ENCODE data around the gene BPIFB4.

Gene BPIFB4

DNA sequence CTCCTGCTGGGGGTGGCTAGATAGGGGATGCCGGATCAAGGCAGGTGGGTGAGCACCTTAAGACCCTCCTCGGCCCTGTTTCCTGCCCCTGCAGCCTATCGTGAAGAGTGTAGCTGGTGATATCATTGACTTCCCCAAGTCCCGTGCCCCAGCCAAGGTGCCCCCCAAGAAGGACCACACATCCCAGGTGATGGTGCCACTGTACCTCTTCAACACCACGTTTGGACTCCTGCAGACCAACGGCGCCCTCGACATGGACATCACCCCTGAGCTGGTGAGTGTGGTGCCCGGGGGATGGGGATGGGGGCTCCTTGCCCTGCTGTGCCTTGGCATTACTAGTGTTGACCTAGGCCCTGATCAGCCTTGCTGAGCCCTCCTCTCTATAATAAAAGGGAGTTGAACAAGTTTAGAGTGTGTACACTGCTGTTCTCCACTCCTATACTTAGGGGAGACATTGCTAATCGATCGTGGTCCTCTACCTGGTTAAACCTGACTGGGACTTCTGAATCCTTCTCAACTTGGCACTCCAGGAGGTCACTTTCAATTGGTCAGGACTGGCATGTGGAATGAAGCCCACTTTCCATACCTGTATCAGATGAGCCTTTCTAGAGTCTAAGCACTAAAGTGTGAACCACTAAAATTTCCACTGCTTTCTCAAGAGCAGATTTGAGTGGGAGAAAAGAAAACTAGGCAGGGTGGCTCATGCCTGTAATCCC lies 14.7 kb upstream of the BPIFB4 start:
- DNase-seq (ENCODE audit: low spot score in 2 of 2) (no peak), ATAC-seq (replicated peaks; ENCODE audit: extremely low read depth, poor library complexity, severe bottlenecking) (no peak)
- Mint-ChIP-seq H3K36me3 (ENCODE audit: insufficient read depth) (no peaks in the 10 kb centered on the region), H3K27me3 (no peaks in the 10 kb centered on the region), H3K9me3 (no peaks in the 10 kb centered on the region), H3K27ac (ENCODE audit: low read depth) (no peak overlapping the region), H3K4me1 (peaks cover 6% of the 10 kb centered on the region), H3K4me3 (no peak overlapping the region)

DNA sequence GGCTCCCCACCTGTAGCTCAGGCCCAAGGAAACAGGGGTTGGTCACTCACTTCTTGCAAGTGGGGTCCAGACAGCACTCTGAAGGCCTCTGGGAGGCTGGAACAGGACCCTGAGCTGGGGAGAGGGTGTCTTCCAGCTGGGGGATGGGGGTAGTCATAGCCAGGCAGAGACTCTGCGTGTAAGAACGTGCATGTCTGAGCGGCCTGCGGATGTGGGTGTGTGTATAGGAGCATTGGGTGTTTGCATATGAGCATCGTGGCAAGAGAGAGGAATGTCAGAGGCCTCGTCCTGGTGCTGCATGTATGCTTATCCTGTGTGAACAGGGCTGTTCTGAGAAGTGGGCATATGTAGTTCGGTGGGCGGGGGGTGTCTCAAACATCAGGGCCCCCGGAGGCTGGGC lies 13.7 kb upstream of the BPIFB4 start:
- no peak for ATAC-seq (replicated peaks; ENCODE audit: extremely low read depth, poor library complexity, severe bottlenecking)

DNA sequence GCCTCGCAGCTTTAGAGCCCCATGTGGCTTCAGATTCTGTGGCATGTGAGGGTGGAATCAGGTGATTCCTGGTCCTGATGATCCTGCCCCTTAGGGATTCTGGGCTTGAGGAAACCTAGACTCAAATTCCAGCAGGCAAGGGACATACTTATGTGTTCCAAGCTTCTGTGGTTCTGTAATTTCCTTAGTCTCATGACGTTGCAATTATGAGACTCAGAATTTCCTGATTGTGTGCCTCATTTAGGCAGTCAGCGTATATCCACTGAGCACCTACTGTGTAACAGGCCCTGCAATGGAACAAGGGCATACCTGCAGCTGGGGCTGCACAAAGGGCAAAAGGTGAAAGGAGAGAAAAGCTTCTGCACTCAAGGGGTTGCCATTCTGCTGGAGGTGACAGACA lies 11.6 kb upstream of the BPIFB4 start:
- H3K4me1 Mint-ChIP-seq, result peaks cover 6% of the 10 kb centered on the region
- ATAC-seq (replicated peaks; ENCODE audit: extremely low read depth, poor library complexity, severe bottlenecking) (no peak), DNase-seq (ENCODE audit: low spot score in 2 of 2) (no peak)
- H3K27ac Mint-ChIP-seq (ENCODE audit: low read depth), result no peak overlapping the region
- H3K27me3 Mint-ChIP-seq, result no peaks in the 10 kb centered on the region
- no peaks in the 10 kb centered on the region for H3K9me3 Mint-ChIP-seq
- no peaks in the 10 kb centered on the region for H3K36me3 Mint-ChIP-seq (ENCODE audit: insufficient read depth)
- no peak overlapping the region for H3K4me3 Mint-ChIP-seq

More for the DNA sequence above, 13.7 kb upstream of the BPIFB4 start:
- H3K27me3 Mint-ChIP-seq, result no peaks in the 10 kb centered on the region
- peaks cover 6% of the 10 kb centered on the region for H3K4me1 Mint-ChIP-seq
- H3K4me3 Mint-ChIP-seq, result no peak overlapping the region
- no peak overlapping the region for H3K27ac Mint-ChIP-seq (ENCODE audit: low read depth)
- no peaks in the 10 kb centered on the region for H3K9me3 Mint-ChIP-seq
- no peak for DNase-seq (ENCODE audit: low spot score in 2 of 2)
- H3K36me3 Mint-ChIP-seq (ENCODE audit: insufficient read depth), result no peaks in the 10 kb centered on the region

DNA sequence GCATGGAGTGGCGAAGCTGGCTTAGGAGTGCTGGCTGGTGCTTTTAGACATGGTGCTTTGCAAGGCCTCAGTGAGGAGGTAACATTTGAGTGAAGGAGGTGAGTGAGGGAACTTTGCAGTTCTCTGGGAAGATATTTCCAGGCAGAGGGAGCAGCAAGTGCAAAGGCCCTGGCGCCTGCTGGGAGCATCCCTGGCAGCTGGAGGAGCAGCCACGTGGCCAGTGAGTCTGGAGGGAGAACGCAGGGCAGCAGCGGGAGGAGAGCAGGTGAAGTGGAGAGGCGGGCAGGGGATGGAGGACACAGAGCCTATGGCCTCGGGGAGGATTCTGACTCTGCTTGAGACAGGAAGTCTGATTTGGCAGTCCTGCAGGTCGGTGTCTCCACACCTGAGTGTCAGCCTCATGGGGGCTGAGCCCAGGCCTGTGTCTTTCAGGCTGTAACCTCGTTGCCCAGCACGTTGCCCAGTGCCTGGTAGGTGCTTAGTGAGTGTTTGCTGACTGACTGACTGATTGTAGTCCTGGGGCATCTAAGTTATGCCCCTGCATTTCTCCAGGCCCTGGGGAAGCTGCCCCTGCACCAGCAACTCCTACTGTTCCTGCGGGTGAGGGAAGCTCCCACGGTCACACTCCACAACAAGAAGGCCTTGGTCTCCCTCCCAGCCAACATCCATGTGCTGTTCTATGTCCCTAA lies 11.0 kb upstream of the BPIFB4 start:
- no peaks in the 10 kb centered on the region for H3K36me3 Mint-ChIP-seq (ENCODE audit: insufficient read depth)
- no peaks in the 10 kb centered on the region for H3K27me3 Mint-ChIP-seq
- DNase-seq (ENCODE audit: low spot score in 2 of 2) (no peak), ATAC-seq (replicated peaks; ENCODE audit: extremely low read depth, poor library complexity, severe bottlenecking) (no peak)
- no peak overlapping the region for H3K27ac Mint-ChIP-seq (ENCODE audit: low read depth)
- peaks cover 6% of the 10 kb centered on the region for H3K4me1 Mint-ChIP-seq
- no peak overlapping the region for H3K4me3 Mint-ChIP-seq
- H3K9me3 Mint-ChIP-seq, result no peaks in the 10 kb centered on the region

DNA sequence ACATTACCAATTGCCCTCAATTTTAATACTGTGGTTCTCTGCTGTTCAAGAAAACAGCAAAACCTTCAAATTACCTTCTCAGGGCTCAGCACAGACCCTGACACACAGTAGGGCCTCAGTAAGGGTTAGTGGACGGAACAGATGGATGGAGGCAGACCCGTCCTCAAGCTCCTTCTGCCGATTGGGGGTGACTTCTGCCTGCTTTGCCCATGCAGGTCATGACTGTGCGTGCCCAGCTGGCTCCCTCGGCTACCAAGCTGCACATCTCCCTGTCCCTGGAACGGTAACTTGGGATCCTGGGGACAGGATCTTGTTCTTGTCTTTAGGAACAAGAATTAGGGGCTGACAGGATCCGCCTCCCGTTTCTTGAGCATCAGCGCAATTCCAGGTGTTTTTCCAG lies 9.8 kb upstream of the BPIFB4 start:
- peaks cover 6% of the 10 kb centered on the region for H3K4me1 Mint-ChIP-seq
- no peaks in the 10 kb centered on the region for H3K27me3 Mint-ChIP-seq
- DNase-seq (ENCODE audit: low spot score in 2 of 2) (no peak), ATAC-seq (replicated peaks; ENCODE audit: extremely low read depth, poor library complexity, severe bottlenecking) (no peak)
- no peaks in the 10 kb centered on the region for H3K9me3 Mint-ChIP-seq
- H3K27ac Mint-ChIP-seq (ENCODE audit: low read depth), result no peak overlapping the region
- H3K36me3 Mint-ChIP-seq (ENCODE audit: insufficient read depth), result no peaks in the 10 kb centered on the region
- no peak overlapping the region for H3K4me3 Mint-ChIP-seq

DNA sequence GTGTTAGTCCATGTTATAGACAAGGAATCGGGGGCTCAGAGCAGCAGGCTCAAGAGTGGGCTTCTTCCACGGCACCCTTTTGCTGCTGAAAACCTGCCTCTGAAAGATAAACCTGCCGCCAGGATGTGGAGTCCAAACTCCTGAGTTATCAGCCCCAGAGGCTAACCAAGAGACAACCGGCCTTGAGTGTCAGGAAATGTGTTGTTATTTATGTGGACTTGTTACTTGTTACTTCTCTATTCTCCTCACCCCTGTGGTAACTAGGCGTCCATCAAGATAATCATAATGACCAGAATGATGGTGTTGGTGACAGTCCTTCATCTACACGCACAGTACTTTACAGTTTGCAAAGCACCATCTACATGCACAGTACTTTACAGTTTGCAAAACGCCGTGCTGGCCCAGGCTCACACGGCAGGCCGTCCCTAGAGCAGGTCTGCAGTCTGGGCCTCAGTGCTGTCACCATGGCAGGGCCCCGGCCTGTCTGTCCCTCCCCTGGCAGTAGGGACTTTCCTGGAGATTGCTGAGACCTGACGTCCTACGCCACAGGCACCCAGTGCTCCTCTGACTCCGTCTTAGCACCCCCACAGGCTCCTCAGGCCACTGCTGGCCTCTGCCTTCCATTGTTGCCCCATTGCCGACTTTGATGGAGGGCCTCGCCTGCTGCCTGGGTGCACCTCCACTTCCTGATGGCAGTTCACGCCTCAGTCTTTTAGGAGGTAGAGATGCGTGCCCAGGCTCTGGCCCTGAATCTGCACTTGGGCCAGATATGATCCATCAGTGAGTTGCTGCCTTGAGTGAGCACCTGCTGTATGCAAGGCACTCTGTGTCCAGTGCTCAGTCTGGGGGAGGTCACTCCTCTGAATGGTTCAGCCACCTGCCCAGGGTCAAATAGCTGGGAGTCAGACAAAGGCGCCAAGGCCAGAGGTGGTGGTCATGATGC lies 9.1 kb upstream of the BPIFB4 start:
- Mint-ChIP-seq H3K27me3 (no peaks in the 10 kb centered on the region), H3K4me3 (no peak overlapping the region), H3K4me1 (peaks cover 9% of the 10 kb centered on the region), H3K36me3 (ENCODE audit: insufficient read depth) (no peaks in the 10 kb centered on the region), H3K27ac (ENCODE audit: low read depth) (no peak overlapping the region), H3K9me3 (no peaks in the 10 kb centered on the region)
- DNase-seq (ENCODE audit: low spot score in 2 of 2), result no peak
- no peak for ATAC-seq (replicated peaks; ENCODE audit: extremely low read depth, poor library complexity, severe bottlenecking)

DNA sequence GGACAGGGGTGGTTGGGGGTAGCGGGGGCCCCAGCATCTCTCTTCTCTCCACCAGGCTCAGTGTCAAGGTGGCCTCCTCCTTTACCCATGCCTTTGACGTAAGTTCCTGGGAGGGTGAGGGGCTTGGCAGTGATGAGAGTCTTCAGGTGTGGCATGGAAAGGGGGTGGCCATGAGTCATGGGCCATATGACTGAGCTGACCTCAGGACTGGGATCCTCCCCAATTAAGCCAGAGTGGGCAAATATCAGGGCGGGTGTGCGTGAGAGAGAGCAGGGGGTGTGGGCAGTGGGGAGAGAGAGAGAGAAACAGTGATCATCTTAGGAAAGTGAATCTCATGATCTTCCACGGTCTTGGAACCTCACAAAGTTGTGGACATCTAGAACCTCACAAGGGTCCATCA lies 8.2 kb upstream of the BPIFB4 start:
- H3K9me3 Mint-ChIP-seq, result no peaks in the 10 kb centered on the region
- no peak overlapping the region for H3K27ac Mint-ChIP-seq (ENCODE audit: low read depth)
- H3K36me3 Mint-ChIP-seq (ENCODE audit: insufficient read depth), result no peaks in the 10 kb centered on the region
- peaks cover 13% of the 10 kb centered on the region for H3K4me1 Mint-ChIP-seq
- DNase-seq (ENCODE audit: low spot score in 2 of 2) (no peak), ATAC-seq (replicated peaks; ENCODE audit: extremely low read depth, poor library complexity, severe bottlenecking) (no peak)
- no peaks in the 10 kb centered on the region for H3K27me3 Mint-ChIP-seq
- H3K4me3 Mint-ChIP-seq, result no peak overlapping the region

DNA sequence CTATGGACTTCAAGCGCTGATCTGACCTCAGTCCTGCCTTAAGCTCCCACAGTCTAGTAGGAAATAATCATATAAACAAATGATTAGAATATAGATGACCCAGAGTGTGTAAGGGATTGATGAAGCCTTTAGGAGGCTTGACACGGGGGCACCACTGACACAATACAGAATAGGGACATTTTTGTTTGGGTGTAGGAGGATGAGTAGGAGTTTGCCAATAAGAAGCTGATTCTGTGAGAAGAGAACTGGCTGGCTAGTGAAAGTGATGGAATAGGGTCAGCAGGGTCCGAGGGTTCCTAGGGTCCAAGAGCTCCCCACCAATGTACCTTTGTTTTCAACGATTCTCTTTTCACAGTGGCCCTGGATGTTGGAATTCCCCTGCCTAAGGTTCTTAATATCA lies 7.1 kb upstream of the BPIFB4 start:
- H3K27me3 Mint-ChIP-seq, result no peaks in the 10 kb centered on the region
- DNase-seq (ENCODE audit: low spot score in 2 of 2), result no peak
- H3K36me3 Mint-ChIP-seq (ENCODE audit: insufficient read depth), result no peaks in the 10 kb centered on the region
- H3K27ac Mint-ChIP-seq (ENCODE audit: low read depth), result no peak overlapping the region
- H3K9me3 Mint-ChIP-seq, result no peaks in the 10 kb centered on the region
- H3K4me1 Mint-ChIP-seq, result peaks cover 13% of the 10 kb centered on the region
- H3K4me3 Mint-ChIP-seq, result no peak overlapping the region
- ATAC-seq (replicated peaks; ENCODE audit: extremely low read depth, poor library complexity, severe bottlenecking), result no peak

DNA sequence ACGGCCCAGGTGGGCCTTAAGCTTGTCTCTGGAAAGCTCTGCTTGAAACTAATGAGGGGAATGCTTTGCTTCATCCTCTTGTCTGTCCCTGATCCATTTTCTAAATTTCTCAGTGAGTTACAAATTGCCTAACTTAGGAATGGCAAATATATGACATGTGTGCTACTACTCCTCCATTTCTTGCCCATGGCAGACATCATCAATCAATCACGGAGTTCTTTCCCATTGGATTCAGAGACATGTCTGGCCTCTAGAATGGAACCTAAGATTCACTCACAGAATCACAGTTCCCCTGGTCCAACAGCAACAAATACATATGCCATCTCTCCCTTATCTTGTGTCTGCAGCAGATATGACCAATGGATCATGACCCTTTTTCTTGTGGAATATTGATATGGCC lies 6.6 kb upstream of the BPIFB4 start:
- DNase-seq (ENCODE audit: low spot score in 2 of 2), result no peak
- no peak overlapping the region for H3K27ac Mint-ChIP-seq (ENCODE audit: low read depth)
- H3K36me3 Mint-ChIP-seq (ENCODE audit: insufficient read depth), result no peaks in the 10 kb centered on the region
- no peak overlapping the region for H3K4me3 Mint-ChIP-seq
- ATAC-seq (replicated peaks; ENCODE audit: extremely low read depth, poor library complexity, severe bottlenecking), result no peak
- no peaks in the 10 kb centered on the region for H3K9me3 Mint-ChIP-seq
- H3K4me1 Mint-ChIP-seq, result peaks cover 13% of the 10 kb centered on the region
- H3K27me3 Mint-ChIP-seq, result no peaks in the 10 kb centered on the region

DNA sequence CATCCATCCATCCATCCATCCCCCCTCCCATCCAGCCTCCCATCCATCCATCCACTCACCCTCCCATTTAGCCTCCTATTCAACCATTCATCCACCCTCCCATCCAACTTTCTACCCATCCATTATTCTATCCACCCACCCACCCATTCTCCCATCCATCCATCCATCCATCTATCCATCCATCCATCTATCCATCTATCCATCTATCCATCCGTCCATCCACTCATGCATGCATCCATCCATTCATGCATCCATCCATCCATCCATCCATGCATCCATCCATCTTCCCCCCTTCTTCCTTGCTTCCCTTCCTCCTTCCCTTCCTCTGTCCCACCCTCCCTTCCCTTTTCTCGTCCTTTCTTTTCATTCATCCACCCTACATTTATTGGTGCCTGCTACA lies 4.8 kb upstream of the BPIFB4 start:
- Mint-ChIP-seq H3K4me1 (peaks cover 8% of the 10 kb centered on the region), H3K27ac (ENCODE audit: low read depth) (no peak overlapping the region), H3K36me3 (ENCODE audit: insufficient read depth) (no peaks in the 10 kb centered on the region), H3K9me3 (no peaks in the 10 kb centered on the region), H3K4me3 (no peak overlapping the region), H3K27me3 (no peaks in the 10 kb centered on the region)
- ATAC-seq (replicated peaks; ENCODE audit: extremely low read depth, poor library complexity, severe bottlenecking), result no peak
- DNase-seq (ENCODE audit: low spot score in 2 of 2), result no peak

DNA sequence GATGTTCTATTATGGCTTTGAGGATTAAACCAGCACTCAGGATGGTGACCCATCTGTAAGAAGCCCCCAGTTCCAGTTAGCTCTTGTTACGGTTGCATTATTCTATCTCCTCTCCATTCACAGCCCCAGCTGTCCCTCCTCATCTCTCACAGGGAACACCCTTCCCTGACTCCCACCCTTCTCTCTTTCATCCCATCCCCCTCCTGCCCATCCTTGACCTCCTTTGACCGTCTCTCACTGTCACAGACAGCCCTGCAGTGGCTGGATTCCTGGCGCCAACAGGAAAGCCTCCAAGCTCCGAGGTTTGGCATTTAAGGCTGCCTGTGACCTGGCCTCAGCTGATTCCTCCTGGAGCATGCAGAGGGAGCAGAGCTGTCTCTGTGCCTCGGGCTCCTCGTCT lies 4.2 kb upstream of the BPIFB4 start:
- DNase-seq (ENCODE audit: low spot score in 2 of 2) (no peak), ATAC-seq (replicated peaks; ENCODE audit: extremely low read depth, poor library complexity, severe bottlenecking) (no peak)
- Mint-ChIP-seq H3K27me3 (no peaks in the 10 kb centered on the region), H3K27ac (ENCODE audit: low read depth) (no peak overlapping the region), H3K4me1 (peaks cover 8% of the 10 kb centered on the region), H3K36me3 (ENCODE audit: insufficient read depth) (no peaks in the 10 kb centered on the region), H3K4me3 (no peak overlapping the region), H3K9me3 (no peaks in the 10 kb centered on the region)

DNA sequence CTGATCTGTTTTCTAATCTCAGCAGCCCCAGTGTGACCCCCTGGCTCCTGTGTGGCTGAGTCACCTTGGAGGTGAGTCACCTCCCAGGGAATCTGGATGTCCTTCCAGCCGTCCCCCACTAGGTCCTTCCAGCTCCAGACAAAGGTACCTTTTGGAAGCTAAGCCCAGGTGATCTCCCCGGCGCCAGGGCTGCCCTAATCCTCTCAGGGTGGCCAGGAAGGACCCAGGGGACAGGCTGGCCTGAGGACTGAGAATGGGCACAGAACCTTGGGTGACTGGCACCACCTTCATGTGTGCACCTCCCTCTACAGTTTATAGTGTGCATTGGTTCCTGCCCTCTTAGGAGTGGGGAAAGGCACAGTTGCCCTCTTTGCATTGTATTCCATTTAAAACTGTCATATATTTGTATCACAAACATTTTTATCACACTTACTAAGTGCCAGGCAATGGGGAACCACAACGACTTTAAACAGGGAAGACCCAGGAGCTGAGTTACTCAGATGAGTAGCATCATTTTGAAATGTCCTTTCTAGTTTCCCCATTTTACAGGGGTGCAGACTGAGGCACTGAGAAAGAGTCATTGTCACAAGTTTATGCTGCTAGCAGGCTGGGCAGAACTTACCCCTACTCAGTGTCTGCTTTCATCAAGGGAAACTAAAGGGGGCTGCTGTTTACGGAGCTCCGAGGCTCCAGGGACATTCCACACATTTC lies 2.6 kb upstream of the BPIFB4 start:
- no peak for DNase-seq (ENCODE audit: low spot score in 2 of 2)
- H3K4me1 Mint-ChIP-seq, result peaks cover 8% of the 10 kb centered on the region
- no peak for ATAC-seq (replicated peaks; ENCODE audit: extremely low read depth, poor library complexity, severe bottlenecking)
- H3K27ac Mint-ChIP-seq (ENCODE audit: low read depth), result no peak overlapping the region
- H3K36me3 Mint-ChIP-seq (ENCODE audit: insufficient read depth), result no peaks in the 10 kb centered on the region
- no peaks in the 10 kb centered on the region for H3K9me3 Mint-ChIP-seq
- H3K4me3 Mint-ChIP-seq, result no peak overlapping the region
- H3K27me3 Mint-ChIP-seq, result no peaks in the 10 kb centered on the region

Data from central memory CD8-positive, alpha-beta T cell (primary cell).